Fibroblast of villous mesenchyme (primary cell): ENCODE results near the gene IGDCC3. TPM values are rescaled to one million over a fixed set of nuclear protein-coding genes. Genes with fewer than 3 reads are reported as not detected.

Experiments
- DNase-seq: peaks from one replicate; pipeline ENCODE4 v3.0.0-alpha.2; 2010; ENCODE audit warnings: low read depth
- H3K4me3 ChIP-seq: 2 replicates; pipeline ENCODE4 v1.5.1; 2011; ENCODE audit warnings: low read depth, mild to moderate bottlenecking, low read length
- CTCF ChIP-seq: IDR thresholded peaks from 2 replicates; pipeline ENCODE4 v1.5.1; 2012; ENCODE audit warnings: low read depth, mild to moderate bottlenecking, low read length; ENCODE audit not compliant: insufficient read depth
- small RNA-seq: library from RNA; depleted of rRNA; stranded (forward); fragments of <200 nt; gene quantifications from one replicate; pipeline ENCODE3, GENCODE V24; 2012
- total RNA-seq: library from RNA; depleted of rRNA; stranded (reverse); fragments of >200 nt; gene quantifications from 2 replicates; pipeline ENCODE4 v1.2.3, GENCODE V29; 2012

IGDCC3 gene
- total RNA-seq, 1 donor: under 0.01 TPM

GRCh38 chr15:65286069-65286703 is 91.6 kb downstream of the IGDCC3 start:
- DNase-seq: peak; percentile 20
- peak overlapping the region; percentile 72 for H3K4me3 ChIP-seq
- no peak for TF ChIP-seq CTCF

- peak; percentile 37 for DNase-seq
- H3K4me3 ChIP-seq: peak overlapping the region; percentile 72
- TF ChIP-seq CTCF: no peak
These were observed 92.3 kb downstream of the IGDCC3 start for GRCh38 chr15:65285291-65286068.

DNA sequence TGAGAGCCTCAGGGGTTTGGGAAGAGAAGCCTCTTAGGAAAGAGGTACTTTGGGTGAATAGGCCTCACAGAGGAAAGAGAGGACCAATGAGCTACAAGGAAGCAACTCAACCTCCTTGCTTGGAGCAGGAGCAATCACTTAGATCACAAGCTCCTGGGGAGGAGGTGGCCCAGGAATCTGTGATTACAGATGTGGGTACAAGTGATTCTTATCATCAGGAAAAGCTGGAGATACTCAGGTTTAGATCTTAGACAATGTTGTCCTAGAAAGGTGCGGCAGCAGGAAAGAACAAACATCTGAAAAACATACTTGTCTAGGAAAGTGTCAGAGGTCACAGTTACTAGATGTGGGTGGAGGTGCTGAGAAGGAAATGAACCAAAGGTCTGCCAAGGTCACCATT is 99.3 kb downstream of the IGDCC3 start:
- no peak overlapping the region for H3K4me3 ChIP-seq
- TF ChIP-seq CTCF: no peak
- DNase-seq: no peak

Small RNAs within 50 kb of the gene (small RNA-seq; reads per million reads assigned to genes)
- gene RNU5A-1: 545 reads per million, percentile 98 among the genes with 10 or more reads in this experiment
- 866 reads per million, percentile 99 among the genes with 10 or more reads in this experiment for gene RNU5B-1
- 30.5 reads per million, percentile 95 among the genes with 10 or more reads in this experiment for gene SNORA24B

Other genes with a start within 250 kb of the IGDCC3 start
- gene PDCD7, start 244.2 kb downstream of the IGDCC3 start, total RNA-seq: 14.8 and 20.7 TPM in 2 replicates
- 35.1 and 44.5 TPM in 2 replicates for gene CLPX, start 192.7 kb downstream of the IGDCC3 start, total RNA-seq
- under 0.01 TPM in 2 replicates for gene CILP, start 166.5 kb downstream of the IGDCC3 start, total RNA-seq
- 3.0 and 4.5 TPM in 2 replicates for gene PARP16, start 91.1 kb downstream of the IGDCC3 start, total RNA-seq
- not detected in 2 replicates for gene RNU5A-1, start 82.0 kb downstream of the IGDCC3 start, total RNA-seq
- not detected in 2 replicates for gene RNU5B-1, start 73.3 kb downstream of the IGDCC3 start, total RNA-seq
- gene IGDCC4, start 44.9 kb upstream of the IGDCC3 start, total RNA-seq: 2.9 and 3.0 TPM in 2 replicates
- gene DPP8, start 139.7 kb upstream of the IGDCC3 start, total RNA-seq: 41.6 and 49.2 TPM in 2 replicates
- 57.0 and 92.0 TPM in 2 replicates for gene HACD3, start 152.5 kb upstream of the IGDCC3 start, total RNA-seq
- gene INTS14, start 233.1 kb upstream of the IGDCC3 start, total RNA-seq: 41.0 and 41.2 TPM in 2 replicates
- gene SLC24A1, start 243.9 kb upstream of the IGDCC3 start, total RNA-seq: 5.2 and 9.3 TPM in 2 replicates